Mucosa of rectum (tissue), 2 donors: ENCODE measurements around the gene ARAP1.

Experiments
- H3K27ac ChIP-seq, 2 donors: one replicate each; pipeline ENCODE4 v1.7.0; 2013; ENCODE audit warnings: inconsistent platforms in 2 of 2, low read depth in 2 of 2, low read length in 2 of 2
- H3K27me3 ChIP-seq, 2 donors: one replicate each; pipeline ENCODE4 v1.7.0; 2013; ENCODE audit warnings: low read length in 2 of 2; ENCODE audit not compliant: control insufficient read depth in 2 of 2, insufficient read depth in 2 of 2
- H3K36me3 ChIP-seq, 2 donors: one replicate each; pipeline ENCODE4 v1.7.0; 2013; ENCODE audit warnings: low read length in 2 of 2; ENCODE audit not compliant: control insufficient read depth in 2 of 2, insufficient read depth in 2 of 2
- H3K4me1 ChIP-seq, 2 donors: one replicate each; pipeline ENCODE4 v1.7.0; 2013; ENCODE audit warnings: low read length in 2 of 2, mild to moderate bottlenecking in 1 of 2; ENCODE audit not compliant: control insufficient read depth in 2 of 2, insufficient read depth in 2 of 2
- H3K4me3 ChIP-seq, 2 donors: one replicate each; pipeline ENCODE4 v1.7.0; 2013; ENCODE audit warnings: low read length in 2 of 2
- H3K9ac ChIP-seq, 2 donors: one replicate each; pipeline ENCODE4 v1.7.0; 2013; ENCODE audit warnings: low read length in 2 of 2, low read depth in 1 of 2, mild to moderate bottlenecking in 1 of 2
- H3K9me3 ChIP-seq, 2 donors: one replicate each; pipeline ENCODE4 v1.7.0; 2013; ENCODE audit warnings: low read length in 2 of 2; ENCODE audit not compliant: control insufficient read depth in 2 of 2
- donor health status: healthy.
- donor health status: Normal muscosa, but diverticular disease.

The ARAP1 gene

GRCh38 chr11:72724021-72724551 is 28.1 kb downstream of the ARAP1 start:
- peaks cover 28 to 33% of the 10 kb centered on the region in 2 donors for H3K4me1 ChIP-seq
- H3K4me3 ChIP-seq = no peak overlapping the region
- no peaks in the 10 kb centered on the region for H3K9me3 ChIP-seq
- no peaks in the 10 kb centered on the region for H3K27me3 ChIP-seq
- H3K36me3 ChIP-seq = no peaks in the 10 kb centered on the region
- H3K9ac ChIP-seq = no peak overlapping the region
- no peak overlapping the region for H3K27ac ChIP-seq

GRCh38 chr11:72723508-72723907 is 28.7 kb downstream of the ARAP1 start:
- H3K9ac ChIP-seq = no peak overlapping the region

GRCh38 chr11:72722050-72722748 is 30.0 kb downstream of the ARAP1 start:
- H3K27ac ChIP-seq = peak overlapping the region; percentile 86 to 95
- H3K9ac ChIP-seq = peak overlapping the region; percentile 89 to 91
- H3K27me3 ChIP-seq = no peaks in the 10 kb centered on the region
- peaks cover 28 to 35% of the 10 kb centered on the region in 2 donors for H3K4me1 ChIP-seq
- H3K9me3 ChIP-seq = no peaks in the 10 kb centered on the region
- peak overlapping the region; percentile 91 to 97 for H3K4me3 ChIP-seq
- peaks cover 6 to 14% of the 10 kb centered on the region in 2 donors for H3K36me3 ChIP-seq

More at GRCh38 chr11:72723508-72723907, 28.7 kb downstream of the ARAP1 start:
- Histone ChIP-seq H3K27me3 (no peaks in the 10 kb centered on the region), H3K9me3 (no peaks in the 10 kb centered on the region), H3K4me3 (no peak overlapping the region), H3K4me1 (peaks cover 28 to 35% of the 10 kb centered on the region in 2 donors), H3K36me3 (peaks cover 3 to 5% of the 10 kb centered on the region in 2 donors), H3K27ac (no peak overlapping the region)

- Histone ChIP-seq H3K4me1 (peaks cover 28 to 35% of the 10 kb centered on the region in 2 donors), H3K27me3 (no peaks in the 10 kb centered on the region), H3K4me3 (peak overlapping the region; percentile 91 to 97), H3K9ac (peak overlapping the region; percentile 89 to 91), H3K9me3 (no peaks in the 10 kb centered on the region), H3K36me3 (peaks cover 6 to 19% of the 10 kb centered on the region in 2 donors), H3K27ac (peak overlapping the region; percentile 86 to 95)
These were observed 30.5 kb downstream of the ARAP1 start for GRCh38 chr11:72721689-72722049.

GRCh38 chr11:72721276-72721675 is 30.9 kb downstream of the ARAP1 start:
- Histone ChIP-seq H3K36me3 (peaks cover 6 to 23% of the 10 kb centered on the region in 2 donors), H3K4me1 (peaks cover 28 to 35% of the 10 kb centered on the region in 2 donors), H3K27me3 (no peaks in the 10 kb centered on the region), H3K27ac (peak overlapping the region; percentile 86 to 95), H3K9ac (peak overlapping the region; percentile 89 to 91), H3K4me3 (peak overlapping the region; percentile 91 to 97), H3K9me3 (no peaks in the 10 kb centered on the region)

- Histone ChIP-seq H3K4me1 (peaks cover 28 to 35% of the 10 kb centered on the region in 2 donors), H3K9ac (peak overlapping the region; percentile 89 to 91), H3K36me3 (peaks cover 6 to 25% of the 10 kb centered on the region in 2 donors), H3K27ac (peak overlapping the region; percentile 86 to 95), H3K9me3 (no peaks in the 10 kb centered on the region), H3K27me3 (no peaks in the 10 kb centered on the region), H3K4me3 (peak overlapping the region; percentile 91 to 97)
These were observed 31.4 kb downstream of the ARAP1 start for GRCh38 chr11:72720784-72721183.

GRCh38 chr11:72720047-72720446 is 32.2 kb downstream of the ARAP1 start:
- peak overlapping the region; percentile 91 to 97 for H3K4me3 ChIP-seq
- H3K27me3 ChIP-seq = no peaks in the 10 kb centered on the region
- peaks cover 28 to 33% of the 10 kb centered on the region in 2 donors for H3K4me1 ChIP-seq
- peaks cover 6 to 25% of the 10 kb centered on the region in 2 donors for H3K36me3 ChIP-seq
- H3K9me3 ChIP-seq = no peaks in the 10 kb centered on the region
- H3K27ac ChIP-seq = peak overlapping the region in 1 of 2 donors; percentile 95
- peak overlapping the region; percentile 89 to 91 for H3K9ac ChIP-seq

GRCh38 chr11:72719551-72719950 is 32.7 kb downstream of the ARAP1 start:
- Histone ChIP-seq H3K27ac (peak overlapping the region in 1 of 2 donors; percentile 12), H3K36me3 (peaks cover 6 to 25% of the 10 kb centered on the region in 2 donors), H3K27me3 (no peaks in the 10 kb centered on the region), H3K4me1 (peaks cover 28 to 33% of the 10 kb centered on the region in 2 donors), H3K9me3 (no peaks in the 10 kb centered on the region), H3K4me3 (peak overlapping the region; percentile 0 to 97), H3K9ac (peak overlapping the region; percentile 7 to 52)

GRCh38 chr11:72719144-72719543 is 33.1 kb downstream of the ARAP1 start:
- H3K27me3 ChIP-seq = no peaks in the 10 kb centered on the region
- H3K9me3 ChIP-seq = no peaks in the 10 kb centered on the region
- no peak overlapping the region for H3K9ac ChIP-seq
- H3K4me1 ChIP-seq = peaks cover 28 to 33% of the 10 kb centered on the region in 2 donors
- peak overlapping the region; percentile 0 to 97 for H3K4me3 ChIP-seq
- H3K36me3 ChIP-seq = peaks cover 6 to 25% of the 10 kb centered on the region in 2 donors
- peak overlapping the region in 1 of 2 donors; percentile 12 for H3K27ac ChIP-seq

- no peaks in the 10 kb centered on the region for H3K27me3 ChIP-seq
- H3K9ac ChIP-seq = no peak overlapping the region
- peaks cover 28 to 33% of the 10 kb centered on the region in 2 donors for H3K4me1 ChIP-seq
- H3K4me3 ChIP-seq = no peak overlapping the region
- H3K27ac ChIP-seq = no peak overlapping the region
- peaks cover 6 to 28% of the 10 kb centered on the region in 2 donors for H3K36me3 ChIP-seq
- no peaks in the 10 kb centered on the region for H3K9me3 ChIP-seq
These were observed 34.1 kb downstream of the ARAP1 start for GRCh38 chr11:72718101-72718501.
